ENCODE data around the gene SOCS4.
"Not testable (repeated sequence)": the region's sequence is repeated elsewhere in the genome, so short reads cannot be mapped to it uniquely, and the experiment has no call there.

SOCS4 gene

GRCh38 chr14:55005071-55005470, 22.0 kb upstream of the SOCS4 start:
- H3K36me3 ChIP-seq: peaks cover 13% of the 10 kb centered on the region
- no peaks in the 10 kb centered on the region for H3K27me3 ChIP-seq
- H3K9me3 ChIP-seq: no peaks in the 10 kb centered on the region
- peaks cover 7 to 15% of the 10 kb centered on the region in 2 experiments for H3K4me1 ChIP-seq (ENCODE audit: control insufficient read depth in 1 of 2, insufficient read depth in 1 of 2, low read depth in 1 of 2, low read length in 1 of 2)
- no peak overlapping the region for H3K27ac ChIP-seq
- no peak overlapping the region for H3K4me3 ChIP-seq (ENCODE audit: low read depth in 1 of 2, low read length in 1 of 2)
- no peak for TF ChIP-seq CTCF (IDR thresholded peaks at IDR 0.05)

- no peak overlapping the region for H3K27ac ChIP-seq
- TF ChIP-seq CTCF (IDR thresholded peaks at IDR 0.05): no peak
- no peaks in the 10 kb centered on the region for H3K4me1 ChIP-seq (ENCODE audit: control insufficient read depth in 1 of 2, insufficient read depth in 1 of 2, low read depth in 1 of 2, low read length in 1 of 2)
- H3K36me3 ChIP-seq: no peaks in the 10 kb centered on the region
- H3K27me3 ChIP-seq: no peaks in the 10 kb centered on the region
- no peaks in the 10 kb centered on the region for H3K9me3 ChIP-seq
- H3K4me3 ChIP-seq (ENCODE audit: low read depth in 1 of 2, low read length in 1 of 2): no peak overlapping the region
These were observed 12.0 kb upstream of the SOCS4 start for GRCh38 chr14:55015006-55015405.

GRCh38 chr14:55019968-55020554, 7.0 kb upstream of the SOCS4 start:
- no peak for TF ChIP-seq CTCF (IDR thresholded peaks at IDR 0.05)
- no peaks in the 10 kb centered on the region for H3K9me3 ChIP-seq
- no peaks in the 10 kb centered on the region for H3K4me1 ChIP-seq (ENCODE audit: control insufficient read depth in 1 of 2, insufficient read depth in 1 of 2, low read depth in 1 of 2, low read length in 1 of 2)
- no peak overlapping the region for H3K4me3 ChIP-seq (ENCODE audit: low read depth in 1 of 2, low read length in 1 of 2)
- no peak overlapping the region for H3K27ac ChIP-seq
- no peaks in the 10 kb centered on the region for H3K36me3 ChIP-seq
- H3K27me3 ChIP-seq: no peaks in the 10 kb centered on the region

- not testable (repeated sequence) for H3K4me3 ChIP-seq (ENCODE audit: low read depth in 1 of 2, low read length in 1 of 2); H3K36me3 ChIP-seq; H3K9me3 ChIP-seq; H3K27me3 ChIP-seq; H3K27ac ChIP-seq
- peaks cover 20 to 22% of the 10 kb centered on the region in 2 experiments for H3K4me1 ChIP-seq (ENCODE audit: control insufficient read depth in 1 of 2, insufficient read depth in 1 of 2, low read depth in 1 of 2, low read length in 1 of 2)
These were observed 2.7 kb upstream of the SOCS4 start for GRCh38 chr14:55024365-55024764.

- Histone ChIP-seq H3K4me3 (ENCODE audit: low read depth in 1 of 2, low read length in 1 of 2) (peak overlapping the region in 1 of 2 experiments; percentile 68), H3K27ac (no peak overlapping the region)
These were observed 1.1 kb upstream of the SOCS4 start for GRCh38 chr14:55025948-55026347.

GRCh38 chr14:55026441-55026792, 619 bp upstream of the SOCS4 start:
- Histone ChIP-seq H3K9me3 (no peaks in the 10 kb centered on the region), H3K4me3 (ENCODE audit: low read depth in 1 of 2, low read length in 1 of 2) (peak overlapping the region; percentile 67 to 68), H3K27me3 (no peaks in the 10 kb centered on the region), H3K4me1 (ENCODE audit: control insufficient read depth in 1 of 2, insufficient read depth in 1 of 2, low read depth in 1 of 2, low read length in 1 of 2) (peaks cover 20 to 22% of the 10 kb centered on the region in 2 experiments), H3K36me3 (no peaks in the 10 kb centered on the region), H3K27ac (peak overlapping the region; percentile 84)
- no peak for TF ChIP-seq CTCF (IDR thresholded peaks at IDR 0.05)

More at GRCh38 chr14:55025948-55026347, 1.1 kb upstream of the SOCS4 start:
- Histone ChIP-seq H3K36me3 (no peaks in the 10 kb centered on the region), H3K9me3 (no peaks in the 10 kb centered on the region), H3K27me3 (no peaks in the 10 kb centered on the region), H3K4me1 (ENCODE audit: control insufficient read depth in 1 of 2, insufficient read depth in 1 of 2, low read depth in 1 of 2, low read length in 1 of 2) (peaks cover 20 to 22% of the 10 kb centered on the region in 2 experiments)
- TF ChIP-seq CTCF (IDR thresholded peaks at IDR 0.05): no peak
